NCI-H446 treated with DMSO at 0.1 percent for 48 hours (cell line): ENCODE data around the gene AGL.
"Not testable (repeated sequence)": the region's sequence is repeated elsewhere in the genome, so short reads cannot be mapped to it uniquely, and the experiment has no call there.

Experiments
- DNase-seq: peaks from one replicate; lab custom pipeline; 2025; lab: John Stamatoyannopoulos, UW

AGL gene

DNA sequence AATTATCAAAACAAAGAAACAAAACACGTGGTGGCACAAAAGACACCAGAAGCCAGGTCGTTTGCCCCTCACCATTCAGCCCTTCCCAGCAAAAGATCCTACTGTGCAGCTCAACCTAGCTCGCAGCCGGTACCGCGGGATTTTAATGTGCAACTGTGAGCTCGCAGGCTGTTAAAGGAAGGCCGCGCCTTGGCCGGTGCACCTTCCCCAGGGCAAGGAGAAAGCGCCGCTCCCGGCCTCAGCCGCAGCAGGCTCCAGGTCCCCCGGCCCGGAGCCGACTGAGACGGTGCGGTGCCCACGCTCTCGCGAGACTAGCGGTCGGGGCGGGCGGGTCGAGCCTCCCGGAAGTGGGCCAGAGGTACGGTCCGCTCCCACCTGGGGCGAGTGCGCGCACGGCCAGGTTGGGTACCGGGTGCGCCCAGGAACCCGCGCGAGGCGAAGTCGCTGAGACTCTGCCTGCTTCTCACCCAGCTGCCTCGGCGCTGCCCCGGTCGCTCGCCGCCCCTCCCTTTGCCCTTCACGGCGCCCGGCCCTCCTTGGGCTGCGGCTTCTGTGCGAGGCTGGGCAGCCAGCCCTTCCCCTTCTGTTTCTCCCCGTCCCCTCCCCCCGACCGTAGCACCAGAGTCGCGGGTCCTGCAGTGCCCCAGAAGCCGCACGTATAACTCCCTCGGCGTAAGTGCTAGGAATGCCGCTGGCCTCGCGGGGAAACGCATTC lies at the start of gene AGL:
Gene AGL, plus strand, starts transcription at position 618 of the 715 bp plus-strand sequence. CDS start 682 bp downstream, outside the sequence.
- peak; percentile 53 for DNase-seq

DNA sequence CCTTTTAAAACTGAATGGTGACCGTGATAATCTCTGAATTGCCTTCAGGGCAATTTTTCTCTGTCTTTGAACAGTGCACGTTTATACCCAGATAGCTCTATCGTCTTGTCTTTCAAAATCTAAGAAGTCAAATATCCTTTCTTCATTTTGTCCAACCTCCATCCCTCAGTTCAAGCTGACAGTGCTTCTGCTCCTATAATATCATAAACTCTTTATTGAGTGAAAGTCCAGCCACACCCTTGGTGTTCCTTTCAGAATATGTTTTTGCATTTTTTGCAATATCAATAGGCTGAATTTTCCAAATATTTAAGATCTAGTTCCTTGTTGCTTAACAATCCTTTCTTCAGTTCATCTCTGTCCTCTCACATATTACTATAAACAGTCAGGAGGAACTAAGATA lies 48.6 kb upstream of the AGL start:
- DNase-seq, result no peak

DNA sequence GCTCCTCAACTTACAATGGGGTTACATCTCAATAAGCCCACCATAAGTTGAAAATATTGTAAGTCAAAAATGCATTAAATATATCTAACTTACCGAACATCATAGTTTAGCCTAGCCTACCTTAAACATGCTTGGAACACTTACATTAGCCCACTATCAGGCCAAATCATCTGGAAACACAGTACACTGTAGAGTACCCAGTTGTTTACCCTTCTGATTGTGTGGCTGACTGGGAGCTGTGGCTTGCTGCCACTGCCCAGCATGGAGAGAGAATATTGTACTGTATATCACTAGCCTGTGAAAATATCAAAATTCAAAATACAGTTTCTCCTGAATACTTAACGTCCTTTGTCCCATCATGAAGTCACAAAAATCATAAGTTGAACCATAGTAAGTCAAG lies 43.3 kb upstream of the AGL start:
- no peak for DNase-seq

DNA sequence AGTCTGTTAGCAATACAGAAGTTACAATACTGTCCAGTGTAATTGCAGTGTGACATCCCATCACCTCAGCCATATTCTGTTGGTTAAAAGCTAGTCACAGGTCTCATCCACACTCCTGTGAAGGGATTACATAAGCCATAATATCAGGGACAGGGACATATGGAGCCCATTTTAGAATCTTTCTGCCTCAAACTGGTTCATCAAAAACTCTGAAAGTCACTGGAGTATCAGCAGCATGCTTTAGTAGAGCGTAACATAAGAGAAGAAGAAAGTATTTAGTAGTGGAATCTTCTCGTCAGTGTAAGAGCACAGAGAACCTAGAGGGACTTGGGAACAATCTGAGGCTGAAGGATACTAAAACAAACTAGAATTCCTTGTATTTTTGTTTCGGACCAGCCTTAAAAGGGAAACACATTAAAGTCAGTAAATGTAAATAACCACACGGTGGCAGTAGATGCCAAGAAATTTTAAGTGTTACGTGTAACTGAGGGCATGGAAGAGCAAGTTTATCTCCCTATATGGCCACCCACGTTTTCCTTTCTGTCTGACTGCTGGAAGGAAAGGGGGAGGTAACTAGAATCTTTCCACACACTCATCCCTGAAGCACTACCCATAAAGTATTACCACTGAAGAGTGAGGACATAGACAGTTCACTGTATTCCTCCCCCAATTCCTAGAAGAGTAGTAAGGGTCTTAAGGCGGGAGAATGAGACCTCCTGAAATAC lies 41.6 kb upstream of the AGL start:
- DNase-seq, result peak; percentile 77

DNA sequence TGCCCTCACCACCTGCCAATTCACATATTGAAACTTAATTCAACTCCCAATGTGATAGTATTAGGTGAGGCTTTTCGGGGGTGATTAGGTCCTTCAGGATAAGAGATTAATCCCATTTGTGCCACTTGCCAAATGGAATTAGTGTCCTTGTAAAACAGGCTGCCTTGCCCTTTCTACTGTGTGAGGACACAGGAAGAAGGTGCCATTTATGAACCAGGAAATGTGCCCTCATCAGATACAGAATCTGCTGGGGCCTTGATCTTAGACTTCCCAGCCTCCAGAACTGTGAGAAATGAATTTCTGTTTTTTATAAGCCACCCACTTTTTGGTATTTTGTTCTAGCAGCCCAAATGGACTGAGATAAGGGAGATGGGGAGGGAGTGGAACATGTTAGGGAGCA lies 39.1 kb upstream of the AGL start:
- no peak for DNase-seq

DNA sequence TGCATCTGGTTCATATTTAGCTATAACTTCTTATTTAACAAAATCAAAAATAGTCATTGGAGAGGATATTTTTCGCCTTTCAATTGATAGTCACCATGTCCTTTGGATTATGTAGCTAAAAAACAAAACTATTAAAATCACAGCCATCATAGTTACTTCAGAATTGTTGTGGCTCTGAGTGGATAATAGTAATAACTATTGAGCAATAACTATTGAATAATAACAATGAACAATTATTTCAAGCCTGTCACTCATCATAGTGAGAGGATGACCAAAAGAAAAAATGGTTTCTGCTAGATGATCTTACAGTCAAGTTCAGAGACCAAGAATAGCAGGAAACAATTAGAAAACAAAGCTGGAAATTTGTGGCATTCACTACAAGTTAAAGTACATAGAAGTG lies 38.4 kb upstream of the AGL start:
- DNase-seq, result no peak

DNA sequence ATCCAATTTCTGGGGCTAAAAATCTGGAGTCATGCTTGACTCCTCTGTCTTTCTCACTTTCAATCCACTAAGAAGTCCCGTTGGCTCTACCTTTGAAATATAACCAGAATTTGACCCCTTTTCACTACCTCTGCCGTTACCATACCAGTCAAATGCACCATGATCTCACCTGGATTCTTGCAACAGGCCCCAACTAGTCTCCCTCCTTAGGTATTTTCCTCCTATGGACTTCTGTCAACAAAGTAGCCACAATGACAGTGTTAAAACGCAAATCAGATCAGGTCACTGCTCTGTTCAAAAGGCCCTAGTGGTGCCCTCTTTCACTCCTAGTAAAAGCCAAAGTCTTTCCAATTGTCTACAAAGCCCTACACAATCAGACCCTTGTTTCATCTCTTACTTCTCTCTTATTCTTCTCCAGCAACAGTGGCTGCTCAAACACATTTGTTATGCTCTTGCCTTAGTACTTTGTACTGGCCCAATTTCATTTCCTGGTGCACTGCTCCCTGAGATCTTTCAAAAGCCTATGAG lies 35.7 kb upstream of the AGL start:
- no peak for DNase-seq

DNA sequence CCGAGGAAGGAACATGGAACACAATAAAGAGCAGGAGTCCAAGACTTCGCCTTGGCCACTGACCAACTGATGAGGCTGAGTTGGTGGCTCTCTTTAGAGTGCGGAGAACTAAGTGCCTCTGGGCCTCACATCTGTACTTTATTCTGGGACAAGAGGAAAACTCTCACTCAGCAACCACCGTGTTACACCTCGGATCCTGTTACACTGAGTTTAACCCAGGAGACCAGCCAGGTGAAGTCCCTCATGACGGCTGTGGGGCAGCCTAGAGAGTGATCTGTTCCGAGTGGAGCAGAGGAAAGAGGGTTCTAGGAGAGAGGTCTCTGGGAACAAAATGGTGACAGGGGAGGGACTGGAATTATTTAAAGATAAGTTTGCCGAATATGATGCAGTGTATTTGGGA lies 33.5 kb upstream of the AGL start:
- DNase-seq, result no peak

DNA sequence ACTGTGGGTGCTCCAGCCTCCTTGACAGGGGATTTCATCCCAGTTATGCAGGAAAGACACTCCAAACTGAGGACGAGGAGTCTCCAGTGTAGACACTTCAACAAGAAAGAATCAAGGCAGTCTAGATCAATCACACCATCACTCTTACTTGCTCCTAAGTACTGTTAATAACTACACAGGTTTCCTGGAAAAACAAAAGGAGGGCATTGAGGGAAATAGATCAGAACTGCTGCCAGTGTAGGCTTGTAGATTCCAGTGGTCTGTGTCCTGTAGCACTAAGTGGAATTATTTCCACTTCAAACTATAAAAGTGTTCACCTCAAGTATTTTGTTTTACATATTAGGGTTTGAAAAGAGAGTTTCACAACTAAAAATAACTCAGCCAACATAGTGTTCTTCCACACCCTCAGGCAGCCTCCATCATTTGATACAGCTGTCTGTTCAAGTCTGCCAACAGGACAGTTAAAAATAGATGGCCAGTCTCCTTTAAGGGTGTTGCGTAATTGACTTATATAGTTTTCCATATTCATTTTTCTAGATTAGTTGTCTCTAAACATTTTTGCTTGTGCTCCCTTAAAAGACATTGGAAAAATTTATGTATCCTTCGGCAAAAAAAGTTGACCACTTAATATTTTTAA lies 32.0 kb upstream of the AGL start:
- no peak for DNase-seq

DNA sequence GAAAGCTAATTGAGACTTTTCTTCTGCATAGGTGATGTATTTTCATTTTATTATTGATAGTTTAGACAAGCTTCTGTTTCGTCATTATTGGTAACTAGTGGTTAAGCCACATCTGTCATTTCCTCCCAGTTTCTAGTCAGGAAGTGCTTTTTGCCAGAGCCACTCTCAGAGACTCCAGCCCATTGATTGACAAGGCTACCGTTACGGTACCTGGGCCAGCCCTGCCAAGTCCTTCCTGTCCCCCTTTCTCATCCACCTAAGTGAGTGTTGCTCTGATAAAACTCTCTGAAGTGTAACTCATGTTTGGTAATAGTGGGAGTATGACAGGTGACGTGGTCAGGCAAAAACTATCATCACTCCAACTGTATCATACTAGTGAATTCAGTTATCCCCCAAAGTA lies 29.6 kb upstream of the AGL start:
- no peak for DNase-seq

DNA sequence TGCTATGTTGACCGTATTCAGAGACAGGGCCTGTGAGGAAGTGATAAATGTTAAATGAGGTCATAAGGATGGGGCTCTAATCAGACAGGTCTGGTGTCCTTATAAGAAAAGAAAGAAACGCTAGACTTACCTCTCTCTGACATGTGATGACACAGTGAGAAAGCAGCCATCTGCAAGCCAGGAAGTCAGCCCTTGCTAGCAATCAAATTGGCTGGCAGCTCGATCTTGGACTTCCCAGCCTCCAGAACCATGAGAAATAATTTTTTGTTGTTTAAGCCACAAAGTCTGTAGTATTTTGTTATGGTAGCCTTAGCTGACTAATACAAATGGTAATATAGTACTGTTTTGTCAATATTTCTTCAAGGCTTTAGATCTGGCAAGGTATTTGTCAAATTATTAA lies 25.1 kb upstream of the AGL start:
- no peak for DNase-seq

DNA sequence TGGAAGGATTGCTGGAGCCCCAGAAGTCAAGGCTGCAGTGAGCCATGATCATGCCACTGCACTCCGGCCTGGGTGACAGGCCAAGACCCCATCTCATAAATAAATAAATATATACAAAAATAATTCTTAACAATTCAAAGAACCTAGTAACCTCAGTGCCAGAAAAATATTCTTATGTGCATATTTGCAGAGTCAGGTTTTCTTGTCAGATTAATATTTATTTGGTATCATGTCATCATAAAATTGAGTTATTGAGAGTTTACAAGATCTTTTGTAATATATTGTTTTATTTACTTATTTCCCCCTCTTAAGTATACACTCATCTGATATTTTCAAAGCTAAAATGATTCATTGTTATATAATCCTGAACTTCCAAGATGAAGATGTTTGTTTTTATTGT lies 24.5 kb upstream of the AGL start:
- no peak for DNase-seq

DNA sequence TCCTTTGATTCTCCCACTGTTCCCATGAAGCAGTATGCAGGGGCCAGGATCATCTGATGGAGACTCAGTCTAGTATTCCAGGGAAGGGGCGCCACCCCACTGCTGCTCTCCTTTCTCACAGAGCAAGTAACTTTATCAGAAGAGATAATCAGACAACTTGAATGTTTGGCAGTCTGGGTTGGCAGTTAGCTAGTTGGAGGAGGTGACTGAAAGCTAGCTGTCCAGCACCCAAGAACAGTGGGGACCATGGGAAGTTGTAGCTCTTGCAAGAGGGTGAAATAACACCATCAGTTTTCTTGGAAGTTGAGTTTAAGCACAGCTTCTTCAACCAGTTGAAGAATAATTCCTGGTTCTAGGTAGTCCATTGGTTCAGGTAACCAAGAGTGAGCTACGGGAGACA lies 22.2 kb upstream of the AGL start:
- DNase-seq, result no peak

DNA sequence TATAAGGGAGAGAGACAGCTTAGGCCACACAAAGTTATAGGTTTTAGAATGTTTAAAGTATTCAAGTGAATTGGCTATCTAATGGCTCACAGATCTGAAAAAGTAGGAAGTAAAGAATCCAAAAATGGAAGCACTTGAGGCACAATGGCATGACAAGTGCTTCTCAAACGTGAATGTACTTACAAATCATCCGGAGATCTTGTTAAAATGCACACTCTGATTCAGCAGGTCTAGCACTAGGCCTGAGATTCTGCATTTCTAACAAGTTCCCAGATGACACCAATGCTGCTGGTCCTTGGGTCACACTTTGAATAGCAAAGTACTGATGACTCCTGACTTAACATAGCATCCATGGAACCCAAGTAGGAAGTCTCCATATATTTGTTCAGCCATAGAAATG lies 20.9 kb upstream of the AGL start:
- no peak for DNase-seq

DNA sequence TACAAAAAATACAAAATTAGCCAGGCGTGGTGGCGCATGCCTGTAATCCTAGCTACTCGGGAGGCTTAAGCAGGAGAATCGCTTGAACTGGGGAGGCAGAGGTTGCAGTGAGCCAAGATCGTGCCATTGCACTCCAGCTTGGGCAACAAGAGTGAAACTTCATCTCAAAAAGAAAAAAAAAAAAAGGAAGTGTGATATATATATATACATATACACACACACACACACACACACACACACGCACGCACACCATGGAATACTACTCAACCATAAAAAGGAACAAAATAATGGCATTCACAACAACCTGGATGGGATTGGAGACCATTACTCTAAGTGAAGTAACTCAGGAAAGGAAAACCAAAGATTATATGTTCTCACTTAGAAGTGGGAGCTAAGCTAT lies 16.2 kb upstream of the AGL start:
- DNase-seq, result not testable (repeated sequence)

DNA sequence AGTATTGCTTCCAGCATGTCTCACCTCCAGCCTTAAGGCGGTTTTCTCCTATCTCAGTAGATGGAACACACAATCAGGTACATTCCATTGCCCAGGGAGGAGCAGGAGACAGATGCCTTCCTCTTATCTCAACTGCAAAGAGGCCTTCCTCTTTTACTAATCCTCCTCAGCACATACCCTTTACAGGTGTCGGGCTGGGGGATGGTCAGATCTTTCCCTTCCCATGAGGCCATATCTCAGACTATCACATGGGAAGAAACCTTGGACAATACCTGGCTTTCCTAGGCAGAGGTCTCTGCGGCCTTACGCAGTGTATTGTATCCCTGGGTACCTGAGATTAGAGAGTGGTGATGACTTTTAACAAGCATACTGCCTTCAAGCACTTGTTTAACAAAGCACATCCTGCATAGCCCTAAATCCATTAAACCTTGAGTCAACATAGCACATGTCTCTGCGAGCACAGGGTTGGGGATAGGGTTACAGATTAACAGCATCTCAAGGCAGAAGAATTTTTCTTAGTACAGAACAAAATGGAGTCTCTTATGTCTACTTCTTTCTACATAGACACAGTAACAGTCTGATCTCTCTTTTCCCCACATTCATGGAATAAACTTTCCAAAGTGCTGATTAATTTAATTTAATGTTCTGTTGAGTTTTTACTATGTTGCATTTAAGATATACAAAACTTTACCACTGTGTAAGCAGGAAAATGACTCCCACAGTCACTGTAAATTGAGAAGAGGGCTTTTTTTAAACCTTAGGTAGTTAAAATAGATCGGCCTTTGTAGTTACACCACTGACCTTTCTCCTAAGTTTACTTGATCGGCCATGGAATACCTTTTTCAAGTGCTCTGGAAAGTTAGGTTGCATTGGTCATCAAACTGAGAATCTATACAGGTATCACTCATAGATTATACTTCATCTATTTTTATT lies 13.7 kb upstream of the AGL start:
- DNase-seq, result not testable (repeated sequence)

DNA sequence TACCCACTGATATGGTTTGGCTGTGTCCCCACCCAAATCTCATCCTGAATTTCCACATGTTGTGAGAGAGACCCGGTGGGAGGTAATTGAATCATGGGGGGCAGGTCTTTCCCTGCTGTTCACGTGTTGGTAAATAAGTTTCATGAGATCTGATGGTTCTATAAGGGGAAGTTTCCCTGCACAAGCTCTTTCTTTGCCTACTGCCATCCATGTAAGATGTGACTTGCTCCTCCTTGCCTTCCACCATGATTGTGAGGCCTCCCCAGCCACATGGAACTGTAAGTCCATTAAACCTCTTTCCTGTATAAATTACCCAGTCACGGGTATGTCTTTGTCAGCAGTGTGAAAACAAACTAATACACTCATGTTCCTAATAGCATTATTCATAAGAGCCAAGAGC lies 9.8 kb upstream of the AGL start:
- not testable (repeated sequence) for DNase-seq

DNA sequence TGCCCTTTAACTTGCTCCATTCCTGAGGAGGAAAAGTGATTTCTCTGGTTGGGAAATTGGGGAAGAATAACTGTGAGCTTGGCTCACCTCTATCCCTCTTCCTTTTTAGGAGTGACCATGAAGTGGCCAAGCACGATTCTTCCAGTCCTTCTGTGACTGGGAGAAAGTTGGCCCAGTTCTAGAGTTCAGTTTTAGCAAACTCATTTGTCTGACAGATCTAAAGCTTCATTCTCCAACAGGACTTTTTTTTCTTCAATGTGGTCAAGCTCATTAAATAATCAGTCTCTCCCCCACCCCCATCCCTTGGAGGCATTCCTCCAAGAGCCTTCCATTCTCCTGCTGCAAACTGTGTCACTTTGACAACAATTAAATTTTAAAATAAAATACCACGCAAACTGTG lies 6.4 kb upstream of the AGL start:
- DNase-seq, result no peak

DNA sequence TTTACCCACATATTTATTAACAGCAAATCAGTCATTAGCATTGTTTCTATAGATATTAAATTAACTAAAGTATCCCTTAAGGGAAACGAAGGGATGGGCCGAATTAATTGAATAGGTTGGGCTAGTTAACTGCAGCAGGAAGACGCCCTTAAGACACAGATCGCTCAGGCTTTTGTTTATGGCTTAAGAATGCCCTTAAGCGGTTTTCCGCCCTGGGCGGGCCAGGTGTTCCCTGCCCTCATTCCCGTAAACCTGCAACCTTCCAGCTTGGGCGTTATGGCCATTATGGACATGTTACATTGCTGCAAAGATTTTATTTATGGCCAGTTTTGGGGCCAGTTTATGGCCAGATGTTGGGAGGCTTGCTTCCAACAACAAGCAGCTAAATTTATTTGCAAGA lies 5.0 kb upstream of the AGL start:
- DNase-seq, result not testable (repeated sequence)

DNA sequence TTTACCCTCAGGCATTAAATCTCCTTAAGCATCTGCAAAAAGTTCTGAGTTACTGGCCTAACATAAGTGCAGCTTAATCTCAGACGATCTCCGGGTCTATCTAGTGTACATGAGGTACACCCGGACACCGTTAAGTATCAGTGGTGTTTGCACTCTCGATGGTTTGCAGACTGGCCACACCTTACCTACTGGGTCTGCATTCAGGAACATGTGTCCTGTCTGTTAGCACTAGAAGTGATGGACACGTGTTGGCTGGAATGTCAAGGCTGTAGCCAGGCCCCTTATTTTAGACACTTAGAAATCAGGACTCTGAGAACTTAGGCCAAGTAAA lies 783 bp upstream of the AGL start:
- no peak for DNase-seq

DNA sequence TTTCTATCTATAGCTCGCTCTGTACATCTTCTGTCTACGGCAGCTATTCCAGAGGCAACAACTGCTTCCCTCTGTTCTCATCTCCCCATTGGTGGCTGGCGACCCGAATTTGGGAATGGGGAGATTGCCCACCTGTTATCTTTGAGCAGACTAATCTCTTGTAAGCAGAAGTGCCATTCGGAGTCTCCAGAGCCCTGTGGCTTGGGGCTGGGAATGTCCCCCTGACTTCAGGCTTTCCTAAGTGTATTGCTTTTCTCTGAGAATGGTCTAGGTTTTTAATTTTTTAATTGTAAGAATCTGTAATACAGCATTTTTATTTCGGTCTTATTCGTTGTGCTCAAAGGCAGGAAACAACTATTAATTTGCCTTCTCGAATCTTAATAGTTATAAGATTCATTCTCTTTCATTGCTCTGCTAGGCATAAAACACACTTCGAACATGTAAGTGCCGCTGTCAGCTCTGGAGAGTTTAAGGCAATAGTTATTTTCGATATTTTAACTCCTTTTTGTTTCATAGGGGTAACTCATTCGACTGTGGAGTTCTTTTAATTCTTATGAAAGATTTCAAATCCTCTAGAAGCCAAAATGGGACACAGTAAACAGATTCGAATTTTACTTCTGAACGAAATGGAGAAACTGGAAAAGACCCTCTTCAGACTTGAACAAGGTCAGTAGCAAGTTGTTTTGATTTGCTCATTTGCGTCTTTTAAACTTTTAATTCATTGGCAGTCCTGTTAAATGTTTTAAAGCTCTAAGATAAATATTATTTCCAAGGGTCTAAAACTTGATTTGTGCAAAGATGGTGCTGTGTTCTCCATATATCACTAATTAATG lies 514 bp downstream of the AGL start:
- no peak for DNase-seq
